Panc1 (cell line): ENCODE data around the gene HPRT1.

Experiments used
- POLR2AphosphoS5 ChIP-seq: IDR thresholded peaks from 2 replicates; pipeline ENCODE4 v1.6.1; 2012; ENCODE audit warnings: mild to moderate bottlenecking, low read depth, low read length, moderate library complexity
- TCF7L2 ChIP-seq: IDR thresholded peaks from 2 replicates; pipeline ENCODE4 v1.6.1; 2011; ENCODE audit warnings: mild to moderate bottlenecking, low read depth, low read length, inconsistent platforms
- TF ChIP-seq, protein P1 (sequence below): fragments of 450-650 bp; IDR thresholded peaks from 2 replicates; pipeline ENCODE4 v1.5.1; 2017; ENCODE audit warnings: mild to moderate bottlenecking
- TF ChIP-seq, protein P2 (sequence below), 2 experiments: IDR thresholded peaks; 2 replicates each; pipeline ENCODE4 v1.6.1; 2011 to 2012; ENCODE audit warnings: low read depth in 2 of 2, control low read depth in 1 of 2, low read length in 1 of 2, mild to moderate bottlenecking in 1 of 2, moderate library complexity in 1 of 2; ENCODE audit not compliant: insufficient read depth in 1 of 2

DNA sequence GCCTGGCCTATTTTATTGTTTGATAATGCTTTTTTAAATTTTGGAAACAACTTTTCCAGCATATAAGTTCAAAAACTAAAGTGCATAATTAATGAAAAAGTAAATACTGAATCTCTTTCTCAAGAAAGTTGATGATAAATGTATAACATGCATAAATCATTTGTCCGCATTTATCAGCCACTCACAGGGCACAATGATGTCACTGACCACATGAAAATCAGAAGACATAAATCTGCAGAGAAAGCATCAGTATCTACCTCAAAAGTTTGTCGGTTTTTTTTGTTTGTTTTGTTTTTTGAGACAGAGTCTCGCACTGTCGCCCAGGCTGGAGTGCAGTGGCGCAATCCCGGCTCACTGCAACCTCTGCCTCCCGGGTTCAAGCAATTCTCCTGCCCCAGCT, 5.5 kb upstream of the HPRT1 start:
- TF ChIP-seq, protein P1, sequence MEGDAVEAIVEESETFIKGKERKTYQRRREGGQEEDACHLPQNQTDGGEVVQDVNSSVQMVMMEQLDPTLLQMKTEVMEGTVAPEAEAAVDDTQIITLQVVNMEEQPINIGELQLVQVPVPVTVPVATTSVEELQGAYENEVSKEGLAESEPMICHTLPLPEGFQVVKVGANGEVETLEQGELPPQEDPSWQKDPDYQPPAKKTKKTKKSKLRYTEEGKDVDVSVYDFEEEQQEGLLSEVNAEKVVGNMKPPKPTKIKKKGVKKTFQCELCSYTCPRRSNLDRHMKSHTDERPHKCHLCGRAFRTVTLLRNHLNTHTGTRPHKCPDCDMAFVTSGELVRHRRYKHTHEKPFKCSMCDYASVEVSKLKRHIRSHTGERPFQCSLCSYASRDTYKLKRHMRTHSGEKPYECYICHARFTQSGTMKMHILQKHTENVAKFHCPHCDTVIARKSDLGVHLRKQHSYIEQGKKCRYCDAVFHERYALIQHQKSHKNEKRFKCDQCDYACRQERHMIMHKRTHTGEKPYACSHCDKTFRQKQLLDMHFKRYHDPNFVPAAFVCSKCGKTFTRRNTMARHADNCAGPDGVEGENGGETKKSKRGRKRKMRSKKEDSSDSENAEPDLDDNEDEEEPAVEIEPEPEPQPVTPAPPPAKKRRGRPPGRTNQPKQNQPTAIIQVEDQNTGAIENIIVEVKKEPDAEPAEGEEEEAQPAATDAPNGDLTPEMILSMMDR = no peak
- TF ChIP-seq, protein P2, sequence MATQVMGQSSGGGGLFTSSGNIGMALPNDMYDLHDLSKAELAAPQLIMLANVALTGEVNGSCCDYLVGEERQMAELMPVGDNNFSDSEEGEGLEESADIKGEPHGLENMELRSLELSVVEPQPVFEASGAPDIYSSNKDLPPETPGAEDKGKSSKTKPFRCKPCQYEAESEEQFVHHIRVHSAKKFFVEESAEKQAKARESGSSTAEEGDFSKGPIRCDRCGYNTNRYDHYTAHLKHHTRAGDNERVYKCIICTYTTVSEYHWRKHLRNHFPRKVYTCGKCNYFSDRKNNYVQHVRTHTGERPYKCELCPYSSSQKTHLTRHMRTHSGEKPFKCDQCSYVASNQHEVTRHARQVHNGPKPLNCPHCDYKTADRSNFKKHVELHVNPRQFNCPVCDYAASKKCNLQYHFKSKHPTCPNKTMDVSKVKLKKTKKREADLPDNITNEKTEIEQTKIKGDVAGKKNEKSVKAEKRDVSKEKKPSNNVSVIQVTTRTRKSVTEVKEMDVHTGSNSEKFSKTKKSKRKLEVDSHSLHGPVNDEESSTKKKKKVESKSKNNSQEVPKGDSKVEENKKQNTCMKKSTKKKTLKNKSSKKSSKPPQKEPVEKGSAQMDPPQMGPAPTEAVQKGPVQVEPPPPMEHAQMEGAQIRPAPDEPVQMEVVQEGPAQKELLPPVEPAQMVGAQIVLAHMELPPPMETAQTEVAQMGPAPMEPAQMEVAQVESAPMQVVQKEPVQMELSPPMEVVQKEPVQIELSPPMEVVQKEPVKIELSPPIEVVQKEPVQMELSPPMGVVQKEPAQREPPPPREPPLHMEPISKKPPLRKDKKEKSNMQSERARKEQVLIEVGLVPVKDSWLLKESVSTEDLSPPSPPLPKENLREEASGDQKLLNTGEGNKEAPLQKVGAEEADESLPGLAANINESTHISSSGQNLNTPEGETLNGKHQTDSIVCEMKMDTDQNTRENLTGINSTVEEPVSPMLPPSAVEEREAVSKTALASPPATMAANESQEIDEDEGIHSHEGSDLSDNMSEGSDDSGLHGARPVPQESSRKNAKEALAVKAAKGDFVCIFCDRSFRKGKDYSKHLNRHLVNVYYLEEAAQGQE (IDR thresholded peaks at IDR 0.05; ENCODE audit: insufficient read depth in 1 of 2, low read depth in 2 of 2, low read length in 1 of 2) = no peak
- no peak for TF ChIP-seq POLR2AphosphoS5
- no peak for TF ChIP-seq TCF7L2
